Pulmonary artery endothelial cell (primary cell): ENCODE results near the gene OTUB2. TPM values are rescaled to one million over a fixed set of nuclear protein-coding genes. Genes with fewer than 3 reads are reported as not detected.

Experiments used
- DNase-seq: peaks from one replicate; pipeline ENCODE4 v3.0.0-alpha.2; 2011; ENCODE audit warnings: low read depth, low spot score
- total RNA-seq: library from RNA; depleted of rRNA; stranded (reverse); fragments of >200 nt; gene quantifications from 2 replicates; pipeline ENCODE4 v1.2.3, GENCODE V29; 2014

The OTUB2 gene
- total RNA-seq, result 0.53 and 1.3 TPM in 2 replicates

DNA sequence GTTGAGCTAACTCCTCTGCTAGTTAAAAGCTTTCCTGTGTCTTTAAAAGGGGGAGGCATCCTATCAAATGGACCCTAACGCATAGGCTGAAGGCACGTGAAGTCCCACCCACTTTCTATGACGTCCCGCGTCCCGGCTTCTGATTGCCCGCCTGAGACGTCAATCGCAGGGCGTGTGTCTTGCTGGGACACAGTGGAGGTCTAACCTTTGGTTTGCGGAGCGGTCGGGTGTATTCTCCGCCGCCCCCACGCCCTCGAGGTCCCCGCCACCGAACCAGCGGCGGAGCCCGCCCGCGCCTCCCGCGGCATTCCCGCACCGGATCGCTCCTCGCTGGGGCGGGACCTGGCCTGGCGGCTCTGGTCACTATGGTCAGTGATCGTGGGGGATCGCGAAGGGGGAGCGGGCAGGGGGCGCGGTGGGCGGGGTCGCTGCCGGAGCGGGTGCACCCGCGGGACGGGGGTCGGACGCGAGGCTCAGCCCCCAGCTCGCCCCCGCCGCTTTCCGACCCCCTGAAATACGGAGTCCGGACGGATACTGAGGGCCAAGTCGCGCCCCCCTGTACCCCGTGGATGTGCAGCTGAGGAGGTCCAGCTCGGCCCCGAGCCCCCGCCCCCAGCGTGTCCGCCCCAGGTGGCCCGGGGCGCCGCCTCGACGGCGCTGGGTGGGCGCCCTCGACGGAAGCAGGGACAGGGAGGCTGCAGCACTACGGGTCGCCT lies at the start of gene OTUB2:
OTUB2 (plus strand) TSS at position 168 of the 716 bp plus-strand sequence; CDS start at position 366, 198 bp downstream.
- DNase-seq, result peak; percentile 94

DNA sequence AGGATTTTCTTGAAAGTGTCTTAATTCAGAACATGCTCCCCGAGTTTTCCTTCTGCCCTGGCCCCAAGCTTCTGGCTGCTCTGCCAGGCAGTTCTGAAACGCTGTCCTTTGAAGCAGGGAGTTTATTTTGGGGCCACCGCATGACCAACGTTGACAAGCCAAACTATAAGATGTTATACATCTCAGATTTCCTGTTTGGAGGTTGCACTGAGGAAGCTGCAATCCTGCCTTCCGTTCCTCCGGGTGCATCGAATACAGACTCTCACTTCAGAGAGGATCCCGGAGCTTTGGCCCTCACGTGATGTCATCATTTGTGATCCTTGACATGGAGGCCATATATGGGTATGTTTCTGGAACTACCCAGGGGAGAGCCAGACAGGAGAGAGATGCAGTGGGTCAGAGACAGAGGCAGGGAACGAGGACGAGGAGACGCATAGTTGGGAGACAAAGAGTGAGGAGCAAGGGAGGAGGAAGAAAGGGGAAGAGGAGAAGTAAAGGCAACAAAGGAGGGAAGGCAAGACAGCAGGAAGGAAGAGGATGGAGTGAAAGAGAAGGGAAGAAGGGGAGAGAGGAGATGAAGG lies 49.6 kb upstream of the OTUB2 start, which contains the start of gene ASB2:
ASB2 (minus strand) TSS at position 94 of the 581 bp plus-strand sequence. CDS start 12,031 bp downstream, outside the sequence.
- no peak for DNase-seq

DNA sequence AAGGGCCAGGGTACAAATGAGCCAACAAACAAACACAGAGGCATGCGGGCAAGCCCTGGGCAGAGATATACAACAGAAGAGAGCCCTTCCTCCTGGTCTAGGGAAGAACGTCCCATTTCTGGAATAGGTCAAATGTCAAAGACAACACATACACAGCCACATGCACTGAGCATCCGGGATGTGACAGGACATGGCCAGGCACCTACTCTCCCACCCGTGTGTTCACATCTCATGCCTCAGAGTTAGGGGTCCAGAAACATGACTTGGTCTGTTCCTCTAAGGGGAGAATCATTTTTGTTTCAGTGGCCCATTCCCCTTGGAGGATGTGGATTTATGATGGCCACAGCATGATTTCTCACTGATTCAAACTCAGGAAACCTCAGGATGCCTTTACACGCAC lies 49.0 kb upstream of the OTUB2 start:
- no peak for DNase-seq

DNA sequence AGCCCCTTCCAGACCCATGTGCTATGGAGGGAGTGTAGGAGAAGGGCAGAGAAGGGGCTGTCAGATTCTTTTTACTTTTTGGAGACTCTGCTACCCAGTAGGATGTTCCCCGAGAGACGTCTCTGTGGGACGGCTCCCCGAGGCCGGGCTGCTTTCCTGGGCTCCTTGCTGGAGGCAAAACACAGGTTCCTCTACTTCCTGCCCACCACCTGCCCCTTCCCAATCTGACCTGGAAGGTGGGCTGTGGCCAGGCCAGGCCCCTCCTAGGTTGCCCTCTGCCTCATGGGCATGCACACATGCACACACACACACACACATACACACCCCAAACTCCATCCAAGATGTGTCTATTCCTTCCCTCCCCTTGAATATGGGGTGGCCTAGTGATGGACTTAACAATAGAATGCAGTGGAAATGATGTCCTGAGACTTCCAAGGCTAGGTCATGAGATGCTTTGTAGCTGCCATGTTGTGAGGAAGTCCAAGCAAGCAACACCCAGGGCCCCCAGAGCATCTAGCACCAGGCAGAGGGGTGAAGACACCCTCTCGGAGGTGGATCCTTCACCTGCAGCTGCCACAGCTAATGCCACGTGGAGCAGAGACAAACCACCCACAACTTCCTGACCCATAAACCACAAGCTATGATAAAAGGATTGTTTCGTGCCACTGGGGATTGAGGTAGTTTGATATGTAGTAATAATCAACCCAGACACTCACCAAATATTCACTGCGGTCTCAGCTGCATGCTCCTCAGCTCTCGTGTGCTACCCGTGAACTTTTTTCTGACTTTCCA lies 48.2 kb upstream of the OTUB2 start:
- DNase-seq, result no peak

DNA sequence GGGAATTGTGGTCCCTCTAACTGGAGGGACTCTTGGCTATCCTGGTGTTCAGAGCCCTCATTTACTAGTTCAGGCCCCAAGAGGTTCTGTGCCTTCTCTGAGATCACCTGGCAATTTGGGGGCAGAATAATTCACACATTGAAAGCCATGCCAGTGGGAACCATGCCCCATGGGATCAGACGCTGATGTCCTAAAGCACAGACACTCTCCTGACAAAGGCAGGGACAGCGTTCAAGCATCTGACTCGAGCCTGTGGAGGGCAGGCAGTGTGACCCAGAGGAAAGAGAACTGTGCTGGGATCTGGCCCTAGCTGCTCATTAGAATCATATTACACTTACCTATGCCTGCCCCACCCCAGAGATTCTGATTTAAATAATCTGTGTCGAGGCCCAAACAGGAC lies 47.4 kb upstream of the OTUB2 start:
- DNase-seq, result no peak

DNA sequence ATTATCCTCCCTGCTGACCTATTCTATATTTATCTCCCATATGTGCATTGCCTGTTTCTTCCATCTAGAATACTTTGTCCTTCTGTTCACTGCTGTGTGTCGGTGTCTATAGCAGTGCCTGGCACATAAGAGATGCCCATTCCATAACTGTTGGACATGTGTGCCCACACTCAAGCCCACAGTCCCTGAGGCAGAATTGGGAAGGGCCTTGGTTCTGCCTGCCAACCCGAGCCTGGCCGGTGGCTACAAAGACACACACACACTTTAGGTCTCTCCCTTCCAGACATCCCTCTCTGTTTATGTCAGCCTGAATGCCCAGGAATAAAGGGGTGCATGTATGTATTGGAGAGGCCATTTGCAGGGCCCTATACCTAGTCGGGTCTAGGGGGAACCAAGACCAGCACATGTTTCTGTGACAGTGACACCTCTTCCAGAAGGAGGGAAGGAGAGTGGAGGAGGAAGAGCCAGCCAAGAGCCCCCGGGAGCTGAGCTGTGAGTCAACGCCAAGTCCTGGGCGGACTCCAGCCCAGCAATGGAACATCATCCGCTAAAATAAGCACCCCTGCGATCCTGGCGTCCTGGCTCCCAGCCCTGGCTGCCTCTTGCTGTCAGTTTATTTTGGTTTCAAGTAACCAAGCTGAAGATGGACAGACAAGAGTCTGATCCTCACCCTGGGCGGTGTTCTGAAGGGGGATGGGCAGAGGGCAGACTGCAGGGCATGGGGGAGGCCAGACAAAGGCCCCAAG lies 45.5 kb upstream of the OTUB2 start:
- DNase-seq, result no peak

DNA sequence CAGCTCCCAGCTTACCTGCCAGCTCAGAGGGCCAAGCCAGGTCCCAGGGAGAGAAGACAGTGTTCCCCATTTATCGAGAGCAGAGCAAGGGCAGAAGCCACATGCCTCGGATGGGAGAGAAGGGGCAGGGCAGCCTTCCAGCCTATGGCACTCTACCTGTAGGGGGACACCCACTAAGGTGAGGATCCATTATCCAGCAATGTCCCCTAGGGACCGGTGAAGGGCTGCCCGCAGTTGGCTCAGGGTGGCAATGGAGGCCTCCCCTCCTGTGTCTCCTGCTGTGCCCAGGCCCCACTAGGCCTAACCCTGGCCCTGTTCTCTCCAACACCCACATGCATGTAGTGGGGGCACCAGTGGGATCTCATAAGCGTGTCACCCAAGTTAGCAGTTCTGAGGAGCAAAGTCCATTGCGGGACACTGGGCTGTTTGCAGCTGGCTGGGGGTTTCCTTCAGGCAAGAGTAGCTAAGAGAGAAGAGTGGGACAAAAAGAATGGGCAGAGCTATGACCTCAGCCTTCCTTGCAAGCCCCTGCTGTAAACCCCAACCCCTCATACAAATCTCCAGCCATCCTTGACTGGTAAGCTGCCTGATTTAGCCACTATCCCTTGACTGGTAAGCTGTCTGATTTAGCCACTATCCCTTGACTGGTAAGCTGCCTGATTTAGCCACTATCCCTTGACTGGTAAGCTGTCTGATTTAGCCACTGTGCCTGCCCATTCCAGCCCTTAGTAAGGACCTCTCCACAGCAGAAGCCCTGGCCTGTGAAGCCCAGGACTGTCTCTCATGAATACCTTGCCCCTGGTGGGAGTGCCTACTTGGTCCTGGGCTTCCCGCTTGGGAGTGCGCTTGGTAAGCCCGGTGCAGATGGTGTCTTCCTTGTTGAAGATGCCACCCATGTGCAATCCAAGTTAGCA lies 44.6 kb upstream of the OTUB2 start:
- DNase-seq, result no peak

DNA sequence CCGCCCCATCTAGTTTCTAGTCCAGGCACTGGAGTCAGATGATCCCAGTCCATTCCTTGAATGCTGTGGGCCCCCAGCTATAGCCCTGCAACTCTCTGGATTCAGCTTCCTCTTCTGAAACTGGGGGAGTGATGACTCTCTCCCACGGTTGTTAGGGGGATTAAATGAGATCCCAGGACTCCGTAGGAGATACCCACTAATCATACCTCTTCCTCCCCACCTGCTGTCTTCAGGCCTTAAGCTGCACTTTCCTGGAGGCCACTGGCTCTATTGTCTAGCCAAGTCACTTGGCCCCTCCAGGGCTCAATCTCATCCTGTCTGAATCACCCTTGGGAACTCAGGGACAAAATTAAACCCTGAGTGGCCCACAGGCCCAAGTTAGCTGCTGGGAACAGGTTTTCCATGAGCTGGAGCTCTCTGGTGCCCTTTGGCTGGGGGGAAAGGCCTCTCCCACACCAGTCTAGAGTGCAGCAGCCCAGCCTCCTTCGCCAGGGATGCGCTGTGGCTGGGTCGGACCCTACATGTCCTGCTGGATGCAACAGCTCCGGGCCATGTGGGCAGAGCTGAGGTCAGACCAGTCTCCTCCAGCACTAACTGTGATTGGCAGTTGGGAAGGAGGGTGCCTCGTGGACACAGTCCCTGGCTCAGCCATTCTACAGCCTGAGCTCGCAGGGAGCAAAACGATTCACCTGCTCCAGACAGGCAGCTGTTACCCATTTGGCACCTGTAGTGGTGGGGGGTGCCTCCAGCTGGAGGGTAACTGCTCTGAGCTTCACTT lies 43.7 kb upstream of the OTUB2 start:
- no peak for DNase-seq

DNA sequence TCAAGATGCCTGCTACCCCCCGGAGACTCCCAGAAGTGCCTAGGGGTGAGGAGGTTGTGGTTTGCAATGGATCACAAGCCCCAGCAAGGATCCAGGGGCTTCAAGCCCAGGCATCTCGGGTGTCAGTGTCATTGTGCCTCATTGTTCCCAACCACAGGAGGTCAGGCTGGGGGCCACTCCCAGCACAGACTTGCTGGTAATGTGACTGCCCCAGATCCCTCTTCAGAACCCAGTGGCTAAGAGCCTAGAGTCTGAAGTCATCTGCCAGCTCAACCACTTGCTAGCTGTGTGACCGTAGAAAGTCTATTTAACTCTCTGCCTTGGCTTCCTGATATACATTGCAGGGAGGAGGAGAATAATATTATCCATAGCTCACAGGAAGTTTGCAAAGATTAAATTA lies 42.1 kb upstream of the OTUB2 start:
- no peak for DNase-seq

DNA sequence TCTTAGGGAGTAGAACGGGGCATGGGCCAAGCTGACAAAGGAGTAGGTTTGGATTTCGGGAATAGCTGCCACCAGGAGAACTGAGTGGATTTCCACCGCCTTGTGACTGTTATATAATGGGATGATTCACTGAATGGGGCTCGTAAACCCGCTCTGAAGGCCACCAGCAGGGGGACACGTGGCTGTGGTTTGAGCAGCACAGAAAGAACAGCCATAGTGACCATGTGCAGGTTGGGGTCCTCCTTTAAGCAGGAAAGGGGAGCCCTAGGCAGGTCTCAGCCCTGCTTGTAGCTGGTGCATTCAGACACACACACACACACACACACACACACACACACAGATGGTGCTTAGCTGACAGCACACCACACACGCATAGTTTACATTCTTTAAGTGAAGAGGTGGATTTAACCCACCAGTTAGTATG lies 41.1 kb upstream of the OTUB2 start:
- DNase-seq, result no peak

DNA sequence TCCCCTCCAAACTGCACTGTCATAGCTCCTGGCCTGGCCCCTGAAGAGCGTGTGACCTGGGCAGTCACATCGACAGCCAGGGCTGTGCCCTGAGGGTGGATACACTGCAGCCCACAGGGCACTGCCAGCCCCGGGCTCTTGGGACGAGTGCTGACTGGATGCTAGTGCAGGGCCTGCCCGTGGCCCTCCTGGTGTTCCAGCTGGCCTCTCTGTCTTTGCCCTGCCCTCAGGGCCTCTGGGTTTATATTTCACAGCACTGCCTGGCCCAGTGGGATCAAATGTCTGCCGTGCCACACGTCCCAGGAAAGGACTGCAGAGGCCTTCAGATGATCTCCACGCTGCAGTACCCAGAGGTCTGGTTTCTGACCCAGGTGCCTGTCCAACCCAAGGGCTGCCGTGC lies 39.2 kb upstream of the OTUB2 start:
- no peak for DNase-seq

DNA sequence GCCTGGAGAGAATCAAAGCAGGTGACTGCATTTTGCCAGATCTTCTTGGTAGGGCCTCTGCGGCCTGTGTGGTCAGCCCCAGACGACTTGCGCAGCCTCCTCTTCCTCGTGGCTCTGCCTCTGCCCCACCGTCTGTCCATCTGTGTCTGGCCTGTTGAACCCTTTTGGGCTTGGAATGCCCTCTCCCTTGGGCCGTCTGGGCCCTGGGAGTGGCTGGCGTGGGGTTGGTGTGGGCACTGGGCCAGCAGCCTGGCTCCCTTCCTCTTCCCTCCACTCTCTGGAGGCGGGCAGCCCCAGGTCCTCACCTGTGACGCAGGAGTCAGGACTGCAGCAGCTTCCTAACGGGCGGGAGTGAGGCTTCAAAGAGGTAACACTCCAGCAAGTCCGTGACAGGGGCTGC lies 38.8 kb upstream of the OTUB2 start:
- no peak for DNase-seq

DNA sequence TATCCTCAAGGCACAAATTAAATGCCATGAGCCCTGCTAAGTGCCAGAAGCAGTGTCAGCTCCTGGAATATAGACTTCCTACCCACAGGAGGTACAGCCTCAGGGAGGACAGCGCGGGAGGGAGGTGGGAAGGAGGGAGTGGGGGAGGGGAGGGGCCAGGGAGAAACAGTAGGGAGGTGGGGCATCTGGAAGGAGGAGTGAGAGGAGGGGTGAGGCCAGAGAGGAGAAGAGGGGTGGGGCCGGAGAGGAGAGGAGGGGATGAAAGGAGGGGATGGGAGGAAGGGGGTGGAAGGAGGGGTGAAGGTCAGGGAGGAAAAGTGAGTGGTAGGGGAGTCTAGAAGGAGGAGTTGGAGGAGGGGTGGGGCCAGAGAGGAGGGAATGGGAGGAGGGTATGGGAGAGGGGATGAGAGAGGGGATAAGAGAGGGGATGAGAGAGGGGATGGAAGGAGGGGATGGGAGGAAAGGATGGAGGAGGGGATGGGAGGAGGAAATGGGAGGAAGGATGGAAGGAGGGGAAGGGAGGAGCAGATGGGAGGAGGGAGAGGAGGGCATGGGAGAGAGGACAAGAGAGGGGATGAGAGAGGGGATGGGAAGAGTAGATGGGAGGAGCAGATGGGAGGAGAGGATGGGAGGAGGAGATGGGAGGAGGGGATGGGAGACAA lies 38.2 kb upstream of the OTUB2 start:
- DNase-seq, result no peak

DNA sequence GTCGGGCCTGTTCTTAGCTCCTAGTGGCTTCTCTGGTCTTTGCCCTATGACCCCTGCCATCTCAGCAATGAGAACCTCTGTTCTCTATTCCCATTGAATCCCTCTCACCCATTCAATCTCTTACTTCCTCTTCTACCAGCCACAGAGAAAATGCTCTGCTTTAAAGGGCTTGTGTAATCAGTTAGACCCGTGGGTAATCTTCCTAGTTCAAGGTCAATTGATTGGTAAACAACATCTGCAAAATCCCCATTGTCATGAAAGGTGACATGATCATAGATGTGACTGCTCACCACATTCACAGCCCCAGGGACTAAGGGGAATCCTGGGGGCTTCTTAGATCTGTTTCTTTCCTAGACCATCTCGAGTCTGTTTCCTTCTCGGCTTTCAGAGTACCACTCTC lies 36.2 kb upstream of the OTUB2 start:
- DNase-seq, result no peak

DNA sequence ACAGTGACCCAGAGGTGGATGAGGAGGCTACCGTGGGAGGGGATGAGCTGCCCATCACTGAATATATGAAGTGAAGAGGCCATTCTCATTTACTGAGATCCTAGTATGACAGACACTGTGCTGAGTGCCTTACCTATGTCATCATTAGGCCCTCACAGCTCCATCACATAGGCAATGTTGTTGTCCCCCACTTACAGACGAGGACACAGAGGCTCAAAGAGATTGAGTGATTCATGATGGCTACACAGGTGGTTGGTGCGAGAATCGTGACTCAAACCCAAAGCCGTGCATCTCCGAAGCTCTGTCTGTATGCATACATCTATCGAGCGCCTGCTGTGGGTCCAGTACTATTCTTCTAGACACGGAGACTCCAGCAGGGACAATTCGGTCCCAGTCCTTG lies 34.9 kb upstream of the OTUB2 start:
- no peak for DNase-seq

DNA sequence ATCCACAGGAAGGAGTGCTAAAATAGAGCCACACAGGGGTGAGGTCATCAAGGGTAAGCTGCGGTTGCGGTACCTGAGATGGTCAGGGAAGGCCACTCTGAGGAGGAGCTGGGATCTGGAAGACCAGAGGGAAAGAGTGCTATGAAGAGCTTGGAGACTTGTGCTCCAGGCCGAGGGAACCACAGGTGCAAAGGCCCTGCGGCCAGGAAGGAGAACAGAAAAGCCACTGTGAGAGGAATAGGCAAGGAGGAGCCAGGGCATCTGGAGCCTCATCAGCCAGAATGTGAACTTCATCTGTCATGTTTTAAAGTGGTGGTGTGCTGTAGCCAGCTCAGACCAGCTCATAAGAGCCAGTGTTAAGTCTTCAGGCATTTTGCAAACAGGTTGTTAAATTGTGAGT lies 34.5 kb upstream of the OTUB2 start:
- no peak for DNase-seq

DNA sequence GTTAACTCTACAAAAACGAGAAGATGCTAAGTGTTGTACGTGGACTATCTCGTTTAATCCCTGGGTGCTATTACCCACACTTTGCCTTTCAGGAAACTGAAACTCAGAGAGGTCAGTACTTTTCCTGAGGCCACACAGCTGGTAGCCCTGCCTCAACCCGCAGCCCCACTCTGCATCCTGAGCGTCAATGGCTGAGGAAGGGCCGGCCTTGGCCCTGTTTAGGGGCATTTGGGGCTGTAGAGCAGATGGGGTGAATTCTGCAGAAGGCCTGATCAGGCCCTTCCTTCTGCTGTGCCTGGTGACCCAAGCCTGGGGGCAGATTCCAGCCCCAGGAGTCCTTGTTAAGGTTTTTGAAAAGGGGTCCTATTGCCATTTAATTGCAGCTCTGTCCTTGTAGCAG lies 32.8 kb upstream of the OTUB2 start:
- DNase-seq, result no peak

DNA sequence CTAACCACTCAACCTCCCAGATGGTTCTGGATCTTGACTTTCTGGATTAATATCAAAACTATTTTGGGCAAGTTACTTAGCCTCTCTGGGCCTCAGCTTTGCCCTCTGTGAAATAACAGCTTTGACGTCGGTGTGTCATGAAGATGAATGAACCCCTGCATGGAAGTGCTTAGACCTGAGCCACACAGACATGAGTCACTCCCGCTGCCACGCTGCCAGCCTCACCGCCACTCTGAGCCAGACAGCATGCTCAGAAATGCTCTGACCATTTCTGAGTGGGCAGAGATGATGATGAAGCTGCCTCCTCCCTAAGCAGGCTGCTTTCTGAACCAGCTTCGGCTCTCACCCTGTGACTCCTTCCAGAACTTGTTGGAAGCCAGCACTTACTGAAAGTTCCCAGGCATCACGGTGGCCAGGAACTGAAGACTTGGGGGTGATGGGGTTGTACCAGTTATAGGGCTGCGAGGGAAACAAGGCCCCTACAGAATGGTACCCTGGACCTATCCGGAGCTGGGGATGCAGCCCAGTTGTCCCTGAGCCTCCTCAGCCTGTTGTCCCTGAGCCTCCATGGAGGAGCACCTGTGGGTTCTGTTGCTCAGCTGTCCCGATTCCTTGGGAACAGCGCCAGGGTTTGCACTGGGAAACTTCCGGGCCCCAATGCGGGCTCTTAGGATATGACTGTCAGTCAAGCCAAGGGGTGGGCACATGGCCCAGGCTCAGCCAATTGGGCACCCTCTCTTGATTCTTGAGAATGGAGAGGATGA lies 31.0 kb upstream of the OTUB2 start:
- no peak for DNase-seq
